Ecto neural progenitor cell (in vitro differentiated cells): ENCODE results near the gene TMEM101.
"Not testable (repeated sequence)": the region's sequence is repeated elsewhere in the genome, so short reads cannot be mapped to it uniquely, and the experiment has no call there.

Experiments
- DNase-seq: peaks from one replicate; pipeline ENCODE4 v3.0.0-alpha.2; 2018; ENCODE audit warnings: low spot score

Gene TMEM101

DNA sequence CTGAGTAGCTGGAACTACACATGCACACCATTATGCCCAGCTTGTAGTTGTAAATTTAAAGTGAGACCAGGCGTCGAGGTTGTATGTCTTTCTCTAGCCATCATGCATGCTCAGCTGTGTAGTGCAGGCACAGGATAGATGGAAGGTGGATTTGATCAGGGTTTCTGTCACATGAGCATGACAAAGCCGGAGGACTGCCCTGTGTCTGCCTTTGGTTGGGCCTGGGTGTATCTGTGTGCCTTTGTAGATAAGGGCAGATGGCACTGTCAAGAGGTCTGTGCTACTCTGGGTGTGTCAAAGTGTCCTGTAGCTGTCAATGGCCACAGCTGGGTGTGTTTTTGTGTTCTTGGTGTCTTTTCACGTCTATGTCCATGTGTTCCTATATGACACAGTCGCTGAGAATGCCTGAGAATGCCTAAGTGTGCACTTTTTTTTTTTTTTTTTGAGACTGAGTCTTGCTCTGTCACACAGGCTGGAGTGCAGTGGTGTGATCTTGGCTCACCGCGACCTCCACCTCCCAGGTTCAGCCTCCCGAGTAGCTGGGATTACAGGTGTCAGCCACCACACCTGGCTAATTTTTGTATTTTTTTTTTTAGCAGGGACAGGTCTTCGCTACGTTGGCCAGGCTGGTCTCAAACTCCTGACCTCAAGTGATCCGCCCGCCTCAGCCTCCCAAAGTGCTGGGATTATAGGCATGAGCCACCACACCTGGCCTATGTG is 14.5 kb downstream of the TMEM101 start:
- DNase-seq: no peak

GRCh38 chr17:43999024-43999423 is 15.7 kb downstream of the TMEM101 start:
- no peak for DNase-seq

- no peak for DNase-seq
Measured at GRCh38 chr17:43998552-43998951, 16.2 kb downstream of the TMEM101 start.

DNA sequence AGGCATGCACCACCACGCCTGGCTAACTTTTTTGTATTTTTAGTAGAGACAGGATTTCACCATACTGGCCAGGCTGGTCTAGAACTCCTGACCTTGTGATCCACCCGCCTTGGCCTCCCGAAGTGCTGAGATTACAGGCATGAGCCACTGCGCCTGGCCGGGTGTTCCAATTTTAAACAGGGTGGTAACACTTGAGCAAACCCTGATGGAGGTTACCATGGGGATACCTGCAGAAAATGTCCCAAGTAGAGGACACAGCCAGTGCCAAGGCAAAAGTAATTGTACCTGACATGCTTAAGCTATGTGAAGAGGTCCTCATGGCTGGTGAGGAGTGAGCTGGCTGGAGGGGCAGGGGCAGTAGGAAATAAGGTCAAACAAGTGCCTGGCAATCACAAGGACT is 17.6 kb downstream of the TMEM101 start:
- DNase-seq: not testable (repeated sequence)

DNA sequence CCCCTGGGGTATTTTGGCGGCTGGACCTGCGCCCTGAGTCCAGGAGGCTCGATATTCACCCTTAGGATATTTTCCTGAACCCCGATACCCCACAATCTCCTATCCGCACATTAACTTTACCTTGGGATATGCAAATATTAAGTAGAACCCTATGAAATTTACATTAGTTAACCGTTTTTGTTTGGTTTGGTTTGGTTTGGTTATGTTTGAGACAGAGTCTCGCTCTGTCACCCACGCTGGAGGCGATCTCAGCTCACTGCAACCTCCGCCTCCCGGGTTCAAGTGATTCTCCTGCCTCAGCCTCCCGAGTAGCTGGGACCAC is 19.7 kb downstream of the TMEM101 start:
- DNase-seq: no peak

GRCh38 chr17:43994272-43995149 is 20.3 kb downstream of the TMEM101 start:
- DNase-seq: peak; percentile 94

GRCh38 chr17:43992641-43993040 is 22.1 kb downstream of the TMEM101 start:
- no peak for DNase-seq

DNA sequence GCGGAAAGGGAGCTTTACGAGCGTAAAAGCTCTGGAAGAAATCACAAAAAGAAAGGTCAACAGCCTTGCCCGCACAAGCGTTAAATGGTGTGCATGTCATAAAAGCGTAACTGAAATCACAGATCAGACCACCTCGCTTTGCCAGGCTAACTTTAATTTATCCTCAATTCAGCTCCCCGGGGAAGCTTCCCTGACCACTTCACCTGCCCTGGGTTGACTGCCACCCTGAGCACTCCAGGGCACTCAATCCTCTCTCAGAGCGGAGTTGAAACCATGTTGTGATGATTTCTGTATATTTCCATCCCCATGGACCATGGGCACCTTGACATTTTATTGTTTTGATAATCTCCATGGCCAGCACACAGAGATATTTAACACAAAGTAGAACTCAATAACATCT is 26.5 kb downstream of the TMEM101 start:
- no peak for DNase-seq

DNA sequence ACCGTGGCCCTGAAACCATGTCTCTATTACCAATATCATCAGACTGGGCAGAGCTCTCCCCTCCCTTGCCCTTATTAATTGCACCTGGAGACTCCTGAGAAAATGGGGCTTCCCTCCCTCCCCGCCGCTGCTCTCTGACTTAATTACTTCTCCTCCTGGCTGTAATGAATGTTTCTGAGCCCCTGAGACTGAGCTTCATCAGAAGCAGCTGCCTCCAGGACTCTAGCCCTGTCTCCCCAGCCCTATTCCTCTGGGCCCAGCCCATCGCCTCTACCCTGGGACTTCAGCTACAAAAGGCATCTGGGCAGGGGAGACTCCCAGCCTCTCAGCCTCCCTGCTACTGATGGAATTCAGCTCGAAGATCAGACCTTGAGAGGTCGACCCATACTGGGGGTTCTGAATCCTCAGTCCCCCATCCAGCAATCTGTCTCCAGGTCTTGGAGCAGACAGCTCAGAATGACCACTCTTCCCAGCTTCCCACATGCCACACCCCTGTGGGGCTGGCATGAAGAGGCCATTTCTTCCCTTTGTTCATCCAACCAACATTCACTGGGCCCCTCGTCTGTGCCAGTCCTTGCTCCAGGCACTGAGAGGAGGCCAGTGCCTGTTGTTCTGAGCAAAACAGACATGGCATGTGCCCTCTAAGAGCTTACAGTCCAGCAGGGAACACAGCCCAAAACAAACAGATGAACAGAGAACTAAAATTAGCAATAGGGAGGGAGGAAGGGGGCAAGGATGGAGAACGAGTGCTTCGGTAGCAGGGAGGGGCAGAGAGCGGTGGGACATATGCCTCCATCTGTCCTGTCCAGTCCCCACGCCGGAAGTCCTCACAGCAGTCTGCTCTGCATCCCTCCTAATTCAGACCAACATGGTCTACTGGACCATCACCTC is 27.4 kb downstream of the TMEM101 start:
- no peak for DNase-seq

DNA sequence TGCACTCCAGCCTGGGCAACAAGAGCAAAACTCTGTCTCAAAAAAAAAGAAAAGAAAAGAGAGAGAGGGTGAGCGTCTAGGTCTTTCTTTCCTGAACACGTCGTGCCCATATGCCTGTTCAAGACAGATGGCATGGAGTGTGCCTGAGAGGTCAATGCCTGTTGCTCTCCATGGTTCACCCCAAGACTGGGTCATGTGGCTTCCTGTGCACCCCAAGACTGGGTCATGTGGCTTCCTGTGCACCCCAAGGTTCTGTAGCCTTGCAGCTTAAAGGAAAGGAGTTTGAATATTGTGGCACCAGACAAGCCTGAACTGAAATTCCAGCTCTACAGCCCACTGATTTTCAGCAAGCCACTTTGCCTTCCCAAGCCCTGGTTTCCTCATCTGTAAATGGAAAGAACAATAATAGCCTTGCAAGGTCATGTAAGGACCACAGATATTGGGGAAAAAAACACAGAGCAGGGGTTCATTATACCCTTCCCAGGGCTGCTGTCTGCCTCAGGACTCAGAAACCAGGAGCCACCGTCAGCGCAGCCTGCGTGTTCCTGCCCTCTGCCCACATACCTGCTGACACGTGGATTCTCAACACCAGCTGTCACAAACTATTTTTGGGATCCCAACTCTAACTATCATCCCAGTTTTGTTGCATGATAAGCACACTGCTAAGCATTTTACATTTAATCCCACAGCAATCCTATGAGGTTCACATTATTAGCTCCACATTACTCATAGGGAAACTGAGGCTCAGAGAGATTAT is 28.4 kb downstream of the TMEM101 start:
- no peak for DNase-seq

GRCh38 chr17:43984521-43984920 is 30.2 kb downstream of the TMEM101 start:
- DNase-seq: no peak

- DNase-seq: peak; percentile 78
Measured at GRCh38 chr17:43983515-43984411, 31.0 kb downstream of the TMEM101 start.

DNA sequence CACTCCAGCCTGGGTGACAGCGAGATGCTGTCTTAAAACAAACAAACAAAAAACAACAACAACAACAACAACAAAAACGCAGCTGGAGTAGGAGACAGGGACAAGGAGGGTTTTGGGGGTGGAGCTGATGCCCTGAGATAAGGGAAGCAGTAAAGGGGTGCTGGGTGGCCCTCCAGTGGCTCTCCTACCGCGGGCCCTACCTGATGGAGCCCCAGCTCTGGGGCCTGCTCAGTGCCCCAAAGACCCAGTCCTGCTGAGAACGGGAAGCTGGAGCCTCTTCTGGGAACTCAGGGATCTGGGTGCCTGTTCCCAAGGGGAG is 31.6 kb downstream of the TMEM101 start:
- DNase-seq: no peak

GRCh38 chr17:43982171-43982570 is 32.6 kb downstream of the TMEM101 start:
- no peak for DNase-seq

DNA sequence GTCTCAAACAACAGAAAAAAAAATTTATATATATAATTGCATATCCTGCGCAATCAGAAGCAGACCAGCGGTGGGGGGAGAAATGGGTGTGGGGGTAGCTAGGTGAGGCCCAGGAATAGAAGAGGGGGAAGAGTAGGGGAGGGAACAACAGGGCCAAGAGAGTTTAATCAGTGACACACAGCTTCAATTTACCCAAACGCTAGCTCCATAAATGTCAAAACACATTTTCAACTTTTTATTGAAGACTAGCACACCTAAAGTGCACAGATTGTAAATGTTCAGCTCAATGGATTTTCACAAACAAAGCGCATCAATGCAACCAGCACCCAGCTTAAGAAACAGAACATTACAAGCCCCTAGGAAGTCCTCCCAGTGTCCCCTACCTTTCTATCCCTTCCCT is 35.1 kb downstream of the TMEM101 start:
- DNase-seq: no peak

GRCh38 chr17:43979011-43979410 is 35.8 kb downstream of the TMEM101 start:
- no peak for DNase-seq

GRCh38 chr17:43978078-43978477 is 36.7 kb downstream of the TMEM101 start:
- DNase-seq: no peak

- DNase-seq: no peak
Measured at GRCh38 chr17:43976963-43977837, 37.6 kb downstream of the TMEM101 start.

DNA sequence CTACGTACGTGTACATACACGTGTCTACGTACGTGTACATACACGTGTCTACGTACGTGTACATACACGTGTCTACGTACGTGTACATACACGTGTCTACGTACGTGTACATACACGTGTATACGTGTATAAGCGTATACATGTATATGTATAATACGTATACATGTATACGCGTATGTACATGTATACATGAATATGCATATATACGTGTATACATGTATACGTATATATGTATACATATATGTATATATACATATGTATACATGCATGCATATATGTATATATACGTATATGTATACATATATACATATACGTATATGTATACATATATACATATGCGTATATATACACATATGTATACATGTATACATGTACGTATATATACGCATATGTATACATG is 38.9 kb downstream of the TMEM101 start:
- no peak for DNase-seq
